IMR-90 (cell line): ENCODE data around the gene POU2AF2. TPM values are rescaled to one million over a fixed set of nuclear protein-coding genes. Genes with fewer than 3 reads are reported as not detected.

ENCODE experiments used
- ATAC-seq: fragments of 200-7000 bp; cut with Tn5 transposase; 2 replicates; pipeline ENCODE4 v1.9.1; 2020; ENCODE audit warnings: low read depth, mild to moderate bottlenecking, moderate library complexity
- BruUV-seq: library from RNA; stranded (reverse); fragments of 400-500 nt; replicated peaks from 2 replicates; lab custom pipeline; 2021; lab: Mats Ljungman, UMichigan
- CTCF ChIA-PET: fragments of 300-600 bp; formaldehyde crosslinking; extraction: SDS; loops from one replicate; lab custom pipeline; 2021; ENCODE audit warnings: antibody characterized with exemption; lab: Yijun Ruan, JAX
- POLR2A ChIA-PET: fragments of 300-600 bp; sonication (Branson Sonifier 250); formaldehyde crosslinking; loops from one replicate; lab custom pipeline; 2022; ENCODE audit warnings: antibody characterized with exemption; ENCODE audit not compliant: unreplicated experiment; lab: Charles Lee
- DNase-seq: peaks from one replicate; pipeline ENCODE4 v3.0.0; 2013
- H2AFZ ChIP-seq: replicated peaks from 2 replicates; pipeline ENCODE3; 2013; ENCODE audit warnings: low read length, mild to moderate bottlenecking; ENCODE audit not compliant: poor library complexity
- H2AK5ac ChIP-seq: 2 replicates; pipeline ENCODE4 v1.6.1; 2013; ENCODE audit warnings: low read depth, low read length, inconsistent platforms
- H2AK9ac ChIP-seq: replicated peaks from 2 replicates; pipeline ENCODE3; 2013; ENCODE audit warnings: mild to moderate bottlenecking, low read depth, low read length, moderate library complexity; ENCODE audit not compliant: poor library complexity
- H2BK120ac ChIP-seq: 2 replicates; pipeline ENCODE4 v1.6.1; 2013; ENCODE audit warnings: low read depth, low read length, inconsistent platforms
- H2BK15ac ChIP-seq: 3 replicates; pipeline ENCODE4 v1.6.1; 2013; ENCODE audit warnings: low read depth, low read length, inconsistent platforms
- H2BK20ac ChIP-seq: 2 replicates; pipeline ENCODE4 v1.6.1; 2013; ENCODE audit warnings: low read depth, mild to moderate bottlenecking, inconsistent platforms, low read length, moderate library complexity
- H2BK5ac ChIP-seq: 2 replicates; pipeline ENCODE4 v1.6.1; 2013; ENCODE audit warnings: mild to moderate bottlenecking, low read depth, low read length, inconsistent platforms; ENCODE audit not compliant: poor library complexity, severe bottlenecking
- H3K14ac ChIP-seq: replicated peaks from 2 replicates; pipeline ENCODE4 v1.6.1; 2013; ENCODE audit warnings: low read depth, low read length, inconsistent platforms
- H3K18ac ChIP-seq: 2 replicates; pipeline ENCODE4 v1.6.1; 2013; ENCODE audit warnings: low read depth, low read length, control low read depth
- H3K23ac ChIP-seq: 2 replicates; pipeline ENCODE4 v1.6.1; 2013; ENCODE audit warnings: low read depth, low read length, inconsistent platforms
- H3K27ac ChIP-seq: 2 replicates; pipeline ENCODE4 v1.5.1; 2013; ENCODE audit warnings: mild to moderate bottlenecking, control low read depth, low read length; ENCODE audit not compliant: insufficient read depth
- H3K27me3 ChIP-seq: 2 replicates; pipeline ENCODE4 v1.6.1; 2013; ENCODE audit warnings: low read length; ENCODE audit not compliant: control insufficient read depth, insufficient read depth
- H3K36me3 ChIP-seq: 2 replicates; pipeline ENCODE4 v1.6.1; 2013; ENCODE audit warnings: low read length, mixed read lengths; ENCODE audit not compliant: control insufficient read depth, insufficient read depth
- H3K4ac ChIP-seq: 2 replicates; pipeline ENCODE4 v1.6.1; 2013; ENCODE audit warnings: low read depth, low read length, inconsistent platforms
- H3K4me1 ChIP-seq: 2 replicates; pipeline ENCODE4 v1.6.1; 2013; ENCODE audit warnings: low read length, mixed read lengths; ENCODE audit not compliant: control insufficient read depth, insufficient read depth
- H3K4me2 ChIP-seq: 2 replicates; pipeline ENCODE4 v1.6.1; 2013; ENCODE audit warnings: low read depth, mild to moderate bottlenecking, control low read depth, low read length, moderate library complexity
- H3K4me3 ChIP-seq: 2 replicates; pipeline ENCODE4 v1.5.1; 2013; ENCODE audit warnings: low read depth, mild to moderate bottlenecking, control low read depth, low read length, moderate library complexity; ENCODE audit not compliant: insufficient read depth
- H3K56ac ChIP-seq: 2 replicates; pipeline ENCODE4 v1.6.1; 2013; ENCODE audit warnings: low read length, inconsistent platforms; ENCODE audit not compliant: insufficient read depth; ENCODE audit errors: extremely low read depth
- H3K79me1 ChIP-seq, 2 experiments: 2 replicates each; pipeline ENCODE4 v1.6.1; 2013; ENCODE audit warnings: low read length in 2 of 2, inconsistent platforms in 1 of 2, low read depth in 1 of 2
- H3K9ac ChIP-seq: 2 replicates; pipeline ENCODE4 v1.6.1; 2013; ENCODE audit warnings: low read depth, low read length, control low read depth
- H3K9me1 ChIP-seq: 2 replicates; pipeline ENCODE4 v1.6.1; 2013; ENCODE audit warnings: low read length, inconsistent platforms; ENCODE audit not compliant: insufficient read depth
- H3K9me3 ChIP-seq: 2 replicates; pipeline ENCODE4 v1.6.1; 2013; ENCODE audit warnings: low read length; ENCODE audit not compliant: control insufficient read depth, insufficient read depth
- H4K20me1 ChIP-seq: 2 replicates; pipeline ENCODE4 v1.6.1; 2013; ENCODE audit warnings: low read length, inconsistent platforms; ENCODE audit not compliant: insufficient read depth
- H4K5ac ChIP-seq: 2 replicates; pipeline ENCODE4 v1.6.1; 2013; ENCODE audit warnings: mild to moderate bottlenecking, low read depth, low read length, control low read depth
- H4K8ac ChIP-seq, 2 experiments: 2 replicates each; pipeline ENCODE4 v1.6.1; 2013; ENCODE audit warnings: low read depth in 2 of 2, low read length in 2 of 2, control low read depth in 1 of 2, inconsistent platforms in 1 of 2
- H4K91ac ChIP-seq: 2 replicates; pipeline ENCODE4 v1.6.1; 2013; ENCODE audit warnings: low read depth, low read length, inconsistent platforms; ENCODE audit not compliant: insufficient read depth
- CEBPB ChIP-seq: IDR thresholded peaks from 2 replicates; pipeline ENCODE4 v1.6.1; 2012; ENCODE audit warnings: low read depth, low read length, improper control_type of control experiment
- WGBS, 2 experiments: methylation state at CpG; one replicate each; pipeline versions ENCODE4 v1.1.5 to v1.1.7; 2013; ENCODE audit warnings: missing lambda C conversion rate in 2 of 2; ENCODE audit not compliant: insufficient read length in 1 of 2; ENCODE audit errors: extremely low coverage in 2 of 2; 5-methylcytosine and 5-hydroxymethylcytosine counted together
- dilution Hi-C: fragments of 300-500 bp; cut with HindIII; formaldehyde crosslinking; loops from one replicate; pipeline ENCODE4 v1.14.3; 2018; ENCODE audit warnings: low sequenced_read_pairs; ENCODE audit not compliant: unreplicated experiment
- in situ Hi-C: fragments of 300-500 bp; cut with MboI; formaldehyde crosslinking; loops from 3 replicates; pipeline ENCODE4 v1.14.3; 2019; ENCODE audit warnings: low sequenced_read_pairs, inconsistent platforms, mixed read lengths
- intact Hi-C: fragments of 100-400 bp; cut with micrococcal nuclease; formaldehyde crosslinking; loops from 2 replicates; pipeline ENCODE4 v1.10.0; 2022
- polyA plus RNA-seq, 3 experiments: library from polyadenylated mRNA; depleted of rRNA; stranded (reverse); fragments of >200 nt; gene quantifications; 2 replicates each; pipeline ENCODE4 v1.2.3, GENCODE V29; 2012; ENCODE audit warnings: low replicate concordance in 1 of 3
- total RNA-seq: library from RNA; depleted of rRNA; stranded (reverse); fragments of >200 nt; gene quantifications from 2 replicates; pipeline ENCODE4 v1.2.3, GENCODE V29; 2012

Gene POU2AF2
- total and polyA plus RNA-seq, 2 of the 4 experiments (the other 2 are of a cell fraction) = not detected

- Histone ChIP-seq H3K23ac (no peak overlapping the region), H3K4ac (no peak overlapping the region), H3K4me2 (no peak overlapping the region), H3K79me1 (no peaks in the 10 kb centered on the region), H3K14ac (no peak overlapping the region), H3K9me3 (no peaks in the 10 kb centered on the region), H4K91ac (no peak overlapping the region), H3K18ac (no peak overlapping the region), H3K9me1 (no peaks in the 10 kb centered on the region), H3K4me1 (no peaks in the 10 kb centered on the region), H2AK5ac (no peak overlapping the region), H4K8ac (no peak overlapping the region), H2BK20ac (no peak overlapping the region), H2AK9ac (no peak overlapping the region), H3K36me3 (no peaks in the 10 kb centered on the region), H3K4me3 (no peak overlapping the region), H3K27ac (no peak overlapping the region), H3K56ac (no peak overlapping the region), H4K20me1 (no peaks in the 10 kb centered on the region), H2AFZ (no peak overlapping the region), H2BK120ac (no peak overlapping the region), H2BK15ac (no peak overlapping the region), H3K9ac (no peak overlapping the region), H2BK5ac (no peak overlapping the region), H3K27me3 (peaks cover 31% of the 10 kb centered on the region), H4K5ac (no peak overlapping the region)
- intact Hi-C loops (loop anchor here (1.0 kb wide), 2 partner anchors 141 to 164 kb away; no protein-coding TSS in a partner anchor), dilution Hi-C loops (no loop called here), in situ Hi-C loops (loop anchor here (5.0 to 10.0 kb wide), 2 partner anchors 165 to 492 kb away; no protein-coding TSS in a partner anchor)
- TF ChIP-seq CEBPB = no peak
- POLR2A ChIA-PET = no interaction called here
- BruUV-seq = no TSS peak
- no peak for ATAC-seq
- CTCF ChIA-PET = interaction anchor here (0.6 to 4.0 kb wide), 12 partner anchors 12 to 506 kb away, joined by 3 to 21 read pairs (median 4); no protein-coding TSS in a partner anchor
- WGBS, 2 experiments = 83% methylated on average over 1 of the region's 3 CpGs; no CpG with 5 or more reads in 1 of the 2 experiments
- no peak for DNase-seq
Observed at GRCh38 chr11:111282562-111283075, 37.1 kb downstream of the POU2AF2 start.
